Muscle layer of colon (tissue), 2 donors: Measurements from ENCODE around the gene LTC4S.

Source experiments
- H3K27ac ChIP-seq: one replicate; pipeline ENCODE4 v1.7.0; 2013; ENCODE audit warnings: low read depth, mild to moderate bottlenecking, low read length, moderate library complexity
- H3K27me3 ChIP-seq, 2 donors: one replicate each; pipeline ENCODE4 v1.7.0; 2013; ENCODE audit warnings: low read length in 2 of 2, mild to moderate bottlenecking in 2 of 2; ENCODE audit not compliant: insufficient read depth in 2 of 2, control insufficient read depth in 1 of 2
- H3K36me3 ChIP-seq: one replicate; pipeline ENCODE4 v1.7.0; 2013; ENCODE audit warnings: mild to moderate bottlenecking, low read length; ENCODE audit not compliant: insufficient read depth
- H3K4me1 ChIP-seq: one replicate; pipeline ENCODE4 v1.7.0; 2013; ENCODE audit warnings: mild to moderate bottlenecking, low read length; ENCODE audit not compliant: insufficient read depth
- H3K4me3 ChIP-seq, 2 donors: one replicate each; pipeline ENCODE4 v1.7.0; 2013; ENCODE audit warnings: low read length in 2 of 2, low read depth in 1 of 2, mild to moderate bottlenecking in 1 of 2, moderate library complexity in 1 of 2
- H3K9ac ChIP-seq: one replicate; pipeline ENCODE4 v1.7.0; 2013; ENCODE audit warnings: low read length
- H3K9me3 ChIP-seq: one replicate; pipeline ENCODE4 v1.7.0; 2013; ENCODE audit warnings: mild to moderate bottlenecking, low read length
- donor health status: abdominal sarcoma.
- donor health status: Adenocarcinoma of cecum.

LTC4S gene

GRCh38 chr5:179817470-179817840 lies 23.7 kb downstream of the LTC4S start:
- no peak overlapping the region for H3K9ac ChIP-seq

GRCh38 chr5:179817890-179818745 lies 24.3 kb downstream of the LTC4S start:
- Histone ChIP-seq H3K9ac (peak overlapping the region; percentile 57), H3K36me3 (peaks cover 14% of the 10 kb centered on the region), H3K9me3 (no peaks in the 10 kb centered on the region), H3K4me3 (peak overlapping the region; percentile 52 to 76), H3K27ac (peak overlapping the region; percentile 100), H3K4me1 (peaks cover 39% of the 10 kb centered on the region), H3K27me3 (no peaks in the 10 kb centered on the region)

More at GRCh38 chr5:179817470-179817840, 23.7 kb downstream of the LTC4S start:
- no peaks in the 10 kb centered on the region for H3K27me3 ChIP-seq
- H3K9me3 ChIP-seq = no peaks in the 10 kb centered on the region
- peaks cover 12% of the 10 kb centered on the region for H3K36me3 ChIP-seq
- peak overlapping the region; percentile 72 for H3K27ac ChIP-seq
- peak overlapping the region; percentile 49 to 50 for H3K4me3 ChIP-seq
- peaks cover 33% of the 10 kb centered on the region for H3K4me1 ChIP-seq

GRCh38 chr5:179818746-179819295 lies 25.0 kb downstream of the LTC4S start:
- peak overlapping the region; percentile 100 for H3K27ac ChIP-seq
- H3K4me3 ChIP-seq = peak overlapping the region; percentile 52 to 76
- no peaks in the 10 kb centered on the region for H3K9me3 ChIP-seq
- H3K9ac ChIP-seq = peak overlapping the region; percentile 57
- peaks cover 19% of the 10 kb centered on the region for H3K36me3 ChIP-seq
- no peaks in the 10 kb centered on the region for H3K27me3 ChIP-seq
- peaks cover 45% of the 10 kb centered on the region for H3K4me1 ChIP-seq

GRCh38 chr5:179819296-179820126 lies 25.7 kb downstream of the LTC4S start:
- H3K36me3 ChIP-seq = peaks cover 26% of the 10 kb centered on the region
- peak overlapping the region; percentile 52 for H3K9ac ChIP-seq
- H3K4me3 ChIP-seq = peak overlapping the region; percentile 76 to 98
- peaks cover 52% of the 10 kb centered on the region for H3K4me1 ChIP-seq
- H3K27ac ChIP-seq = peak overlapping the region; percentile 100
- no peaks in the 10 kb centered on the region for H3K27me3 ChIP-seq
- no peaks in the 10 kb centered on the region for H3K9me3 ChIP-seq

GRCh38 chr5:179820127-179820482 lies 26.3 kb downstream of the LTC4S start:
- H3K36me3 ChIP-seq = peaks cover 32% of the 10 kb centered on the region
- H3K9me3 ChIP-seq = no peaks in the 10 kb centered on the region
- peaks cover 58% of the 10 kb centered on the region for H3K4me1 ChIP-seq
- peak overlapping the region; percentile 76 to 98 for H3K4me3 ChIP-seq
- peak overlapping the region; percentile 100 for H3K27ac ChIP-seq
- H3K27me3 ChIP-seq = no peaks in the 10 kb centered on the region
- peak overlapping the region; percentile 52 for H3K9ac ChIP-seq

GRCh38 chr5:179820483-179821297 lies 26.9 kb downstream of the LTC4S start, which contains the start of gene SQSTM1:
TSS of gene SQSTM1 (plus strand) at chr5:179820905. CDS start at chr5:179820937, 32 bp downstream.
- H3K27ac ChIP-seq = peak within 1 kb of the TSS; percentile 100
- peak within 1 kb of the TSS; percentile 86 for H3K9ac ChIP-seq
- no peaks in the 10 kb centered on the region for H3K9me3 ChIP-seq
- H3K36me3 ChIP-seq = peaks cover 38% of the 10 kb centered on the region
- H3K4me3 ChIP-seq = peak within 1 kb of the TSS; percentile 76 to 98
- no peaks in the 10 kb centered on the region for H3K27me3 ChIP-seq
- H3K4me1 ChIP-seq = peaks cover 63% of the 10 kb centered on the region

GRCh38 chr5:179821298-179822058 lies 27.7 kb downstream of the LTC4S start:
- Histone ChIP-seq H3K9ac (peak overlapping the region; percentile 86), H3K27me3 (no peaks in the 10 kb centered on the region), H3K4me3 (peak overlapping the region; percentile 76 to 98), H3K27ac (peak overlapping the region; percentile 100), H3K9me3 (no peaks in the 10 kb centered on the region), H3K36me3 (peaks cover 45% of the 10 kb centered on the region), H3K4me1 (peaks cover 63% of the 10 kb centered on the region)

- Histone ChIP-seq H3K36me3 (peaks cover 51% of the 10 kb centered on the region), H3K4me1 (peaks cover 65% of the 10 kb centered on the region), H3K27ac (peak overlapping the region; percentile 31)
These were observed 28.3 kb downstream of the LTC4S start for GRCh38 chr5:179822059-179822432.

GRCh38 chr5:179822444-179822990 lies 28.7 kb downstream of the LTC4S start:
- Histone ChIP-seq H3K36me3 (peaks cover 56% of the 10 kb centered on the region), H3K4me1 (peaks cover 67% of the 10 kb centered on the region), H3K27ac (peak overlapping the region; percentile 47), H3K9ac (peak overlapping the region; percentile 66), H3K9me3 (no peaks in the 10 kb centered on the region), H3K27me3 (no peaks in the 10 kb centered on the region), H3K4me3 (peak overlapping the region in 1 of 2 donors; percentile 76)

More at GRCh38 chr5:179822059-179822432, 28.3 kb downstream of the LTC4S start:
- H3K27me3 ChIP-seq = no peaks in the 10 kb centered on the region
- H3K9me3 ChIP-seq = no peaks in the 10 kb centered on the region
- H3K9ac ChIP-seq = peak overlapping the region; percentile 66
- peak overlapping the region; percentile 76 to 98 for H3K4me3 ChIP-seq
